HepG2 (cell line): ENCODE results near the gene ISOC2. TPM values are rescaled to one million over a fixed set of nuclear protein-coding genes. Genes with fewer than 3 reads are reported as not detected.

ENCODE experiments used
- ATF7 ChIP-seq, 2 experiments: fragments of 450-650 bp in 1 of 2; sonication (generic) in 1 of 2; formaldehyde crosslinking in 1 of 2; IDR thresholded peaks; 2 replicates each; pipeline versions ENCODE4 v1.4.0 to v1.6.1; 2016 to 2020; ENCODE audit warnings: antibody characterized with exemption in 1 of 2, mild to moderate bottlenecking in 1 of 2, missing genetic modification reagents in 1 of 2
- CEBPG ChIP-seq: IDR thresholded peaks from 2 replicates; pipeline ENCODE4 v1.6.1; 2016
- GFI1 ChIP-seq: sonication (generic); formaldehyde crosslinking; IDR thresholded peaks from 2 replicates; pipeline ENCODE4 v1.5.0; 2020; ENCODE audit warnings: missing genetic modification reagents, mild to moderate bottlenecking, borderline replicate concordance
- IKZF1 ChIP-seq: fragments of 450-650 bp; IDR thresholded peaks from 2 replicates; pipeline ENCODE4 v1.7.1; 2016
- KAT2B ChIP-seq: fragments of 150-350 bp; IDR thresholded peaks from 2 replicates; pipeline ENCODE4 v1.6.1; 2014; ENCODE audit warnings: low read depth, low read length, borderline replicate concordance
- MED8 ChIP-seq: sonication (generic); formaldehyde crosslinking; IDR thresholded peaks from 2 replicates; pipeline ENCODE4 v1.8.1; 2023; ENCODE audit warnings: mild to moderate bottlenecking, missing genetic modification reagents; ENCODE audit not compliant: insufficient replicate concordance
- PCBP2 ChIP-seq: fragments of 200-400 bp; formaldehyde crosslinking; optimal IDR thresholded peaks from 2 replicates; pipeline ENCODE3; 2018; ENCODE audit warnings: low read length, low read depth; ENCODE audit not compliant: poor library complexity, severe bottlenecking
- PITX1 ChIP-seq: sonication (generic); formaldehyde crosslinking; IDR thresholded peaks from 2 replicates; pipeline ENCODE4 v1.5.1; 2020; ENCODE audit warnings: mild to moderate bottlenecking, missing genetic modification reagents
- POLR2A ChIP-seq, 2 experiments: IDR thresholded peaks; 2 replicates each; pipeline ENCODE4 v1.6.1; 2011; ENCODE audit warnings: low read depth in 2 of 2, low read length in 2 of 2, mild to moderate bottlenecking in 1 of 2, moderate library complexity in 1 of 2; ENCODE audit not compliant: insufficient read depth in 1 of 2
- TP53 ChIP-seq: sonication (generic); formaldehyde crosslinking; conservative IDR thresholded peaks from 2 replicates; pipeline ENCODE4 v1.4.0; 2020; ENCODE audit warnings: missing genetic modification reagents
- ZNF232 ChIP-seq: sonication (generic); formaldehyde crosslinking; IDR thresholded peaks from 2 replicates; pipeline ENCODE4 v1.4.0; 2020; ENCODE audit warnings: missing genetic modification reagents, borderline replicate concordance
- ZNF510 ChIP-seq: sonication (generic); formaldehyde crosslinking; IDR thresholded peaks from 2 replicates; pipeline ENCODE4 v1.4.0; 2020; ENCODE audit warnings: low read depth, mild to moderate bottlenecking, missing genetic modification reagents
- ZNF577 ChIP-seq: sonication (generic); formaldehyde crosslinking; IDR thresholded peaks from 2 replicates; pipeline ENCODE4 v1.4.0; 2020; ENCODE audit warnings: mild to moderate bottlenecking, low read depth, missing genetic modification reagents, borderline replicate concordance
- ZNF607 ChIP-seq: sonication (generic); formaldehyde crosslinking; IDR thresholded peaks from 2 replicates; pipeline ENCODE4 v1.5.1; 2020; ENCODE audit warnings: missing genetic modification reagents, mild to moderate bottlenecking, borderline replicate concordance
- ZNF672 ChIP-seq: sonication (generic); formaldehyde crosslinking; IDR thresholded peaks from 2 replicates; pipeline ENCODE4 v1.8.1; 2022; ENCODE audit warnings: missing genetic modification reagents
- ZNF768 ChIP-seq: sonication (generic); formaldehyde crosslinking; IDR thresholded peaks from 2 replicates; pipeline ENCODE4 v1.4.0; 2020; ENCODE audit warnings: missing genetic modification reagents
- polyA plus RNA-seq, 8 experiments: library from polyadenylated mRNA; depleted of rRNA in 3 of 8; stranded (reverse) in 7 of 8; unstranded in 1 of 8; fragments of >200 nt; fragmentation: Illumina TruSeq in 4 of 8; extraction: Trizol in 4 of 8; gene quantifications; 2 replicates each; pipeline versions ENCODE4 v1.2.1 to v1.2.3, GENCODE V29; 2011 to 2016; ENCODE audit warnings: low read depth in 4 of 8, missing spikeins in 1 of 8, mixed read lengths in 1 of 8; ENCODE audit not compliant: insufficient read depth in 1 of 8
- total RNA-seq, 5 experiments: library from RNA; depleted of rRNA; stranded (reverse); fragments of >200 nt; fragmentation: Illumina TruSeq; extraction: Trizol; gene quantifications; 2 replicates each; pipeline ENCODE4 v1.2.3, GENCODE V29; 2016; ENCODE audit warnings: low read depth in 1 of 5
- TF ChIP-seq, protein P1 (sequence below): sonication (generic); formaldehyde crosslinking; IDR thresholded peaks from 2 replicates; pipeline ENCODE4 v1.4.0; 2020; ENCODE audit warnings: mild to moderate bottlenecking, missing genetic modification reagents
- TF ChIP-seq, protein P2 (sequence below): IDR thresholded peaks from 2 replicates; pipeline ENCODE4 v1.6.1; 2016; ENCODE audit warnings: low read depth, borderline replicate concordance
- TF ChIP-seq, protein P3 (sequence below): sonication (generic); formaldehyde crosslinking; conservative IDR thresholded peaks from 2 replicates; pipeline ENCODE4 v1.8.0; 2022; ENCODE audit warnings: mild to moderate bottlenecking, moderate library complexity, missing genetic modification reagents
- TF ChIP-seq, protein P4 (sequence below): sonication (generic); formaldehyde crosslinking; IDR thresholded peaks from 2 replicates; pipeline ENCODE4 v1.5.0; 2020; ENCODE audit warnings: missing genetic modification reagents
- TF ChIP-seq, protein P5 (sequence below): IDR thresholded peaks from 2 replicates; pipeline ENCODE4 v1.6.1; 2016
- TF ChIP-seq, protein P6 (sequence below): sonication (generic); formaldehyde crosslinking; IDR thresholded peaks from 2 replicates; pipeline ENCODE4 v1.5.1; 2020; ENCODE audit warnings: mild to moderate bottlenecking, moderate library complexity, missing genetic modification reagents

The ISOC2 gene
- total and polyA plus RNA-seq, 2 of the 13 experiments (the other 11 are each of a cell fraction or from before 2014, with no cell fraction given) = 76.8 to 105 TPM

DNA sequence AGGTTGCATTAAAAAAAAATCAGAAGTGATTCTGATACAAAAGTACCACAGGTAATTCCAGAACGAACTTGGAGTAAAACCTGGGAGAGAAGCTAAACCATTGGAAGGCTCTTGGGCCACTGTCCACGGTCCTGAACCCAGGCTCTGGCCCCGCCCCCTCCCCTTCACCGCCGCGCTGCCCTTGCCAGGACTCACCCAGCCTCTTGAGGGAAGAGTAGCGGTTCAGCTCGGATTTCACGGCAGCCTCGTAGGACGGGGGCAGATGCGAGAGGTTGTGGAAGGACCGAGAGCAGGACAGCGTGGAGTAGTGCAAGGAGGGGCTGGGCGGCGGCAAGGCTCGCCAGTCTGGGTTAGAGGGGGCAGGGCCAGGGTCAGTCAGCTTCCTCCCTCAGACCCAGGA, 24.0 kb downstream of the ISOC2 start (continued):
- TF ChIP-seq ZNF577 (CRISPR knock-in tag) (no peak), ATF7 (IDR thresholded peaks at IDR 0.05) (no peak), ATF7 (CRISPR knock-in tag; IDR thresholded peaks at IDR 0.05) (no peak), POLR2A (IDR thresholded peaks at IDR 0.05; ENCODE audit: insufficient read depth in 1 of 2, low read depth in 2 of 2, low read length in 2 of 2) (no peak), IKZF1 (no peak), ZNF672 (CRISPR knock-in tag) (no peak), KAT2B (no peak), GFI1 (CRISPR knock-in tag) (0 out of 2 replicates have a peak, but pooled peaks have one; percentile 21), ZNF510 (CRISPR knock-in tag) (no peak), PCBP2 (no peak), ZNF768 (CRISPR knock-in tag) (peak; percentile 20; the same call in 1 of the 2 replicates), TP53 (CRISPR knock-in tag) (no peak), ZNF607 (no peak), MED8 (CRISPR knock-in tag) (no peak), PITX1 (CRISPR knock-in tag) (0 out of 2 replicates have a peak, but pooled peaks have one; percentile 27), ZNF232 (CRISPR knock-in tag) (peak; percentile 90; the same call in 1 of the 2 replicates), CEBPG (CRISPR knock-in tag) (no peak)
- TF ChIP-seq, protein P1, sequence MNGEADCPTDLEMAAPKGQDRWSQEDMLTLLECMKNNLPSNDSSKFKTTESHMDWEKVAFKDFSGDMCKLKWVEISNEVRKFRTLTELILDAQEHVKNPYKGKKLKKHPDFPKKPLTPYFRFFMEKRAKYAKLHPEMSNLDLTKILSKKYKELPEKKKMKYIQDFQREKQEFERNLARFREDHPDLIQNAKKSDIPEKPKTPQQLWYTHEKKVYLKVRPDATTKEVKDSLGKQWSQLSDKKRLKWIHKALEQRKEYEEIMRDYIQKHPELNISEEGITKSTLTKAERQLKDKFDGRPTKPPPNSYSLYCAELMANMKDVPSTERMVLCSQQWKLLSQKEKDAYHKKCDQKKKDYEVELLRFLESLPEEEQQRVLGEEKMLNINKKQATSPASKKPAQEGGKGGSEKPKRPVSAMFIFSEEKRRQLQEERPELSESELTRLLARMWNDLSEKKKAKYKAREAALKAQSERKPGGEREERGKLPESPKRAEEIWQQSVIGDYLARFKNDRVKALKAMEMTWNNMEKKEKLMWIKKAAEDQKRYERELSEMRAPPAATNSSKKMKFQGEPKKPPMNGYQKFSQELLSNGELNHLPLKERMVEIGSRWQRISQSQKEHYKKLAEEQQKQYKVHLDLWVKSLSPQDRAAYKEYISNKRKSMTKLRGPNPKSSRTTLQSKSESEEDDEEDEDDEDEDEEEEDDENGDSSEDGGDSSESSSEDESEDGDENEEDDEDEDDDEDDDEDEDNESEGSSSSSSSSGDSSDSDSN (CRISPR knock-in tag) = no peak
- TF ChIP-seq, protein P2, sequence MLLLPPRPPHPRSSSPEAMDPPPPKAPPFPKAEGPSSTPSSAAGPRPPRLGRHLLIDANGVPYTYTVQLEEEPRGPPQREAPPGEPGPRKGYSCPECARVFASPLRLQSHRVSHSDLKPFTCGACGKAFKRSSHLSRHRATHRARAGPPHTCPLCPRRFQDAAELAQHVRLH (CRISPR knock-in tag) = peak; percentile 91; the same call in 1 of the 2 replicates
- TF ChIP-seq, protein P3, sequence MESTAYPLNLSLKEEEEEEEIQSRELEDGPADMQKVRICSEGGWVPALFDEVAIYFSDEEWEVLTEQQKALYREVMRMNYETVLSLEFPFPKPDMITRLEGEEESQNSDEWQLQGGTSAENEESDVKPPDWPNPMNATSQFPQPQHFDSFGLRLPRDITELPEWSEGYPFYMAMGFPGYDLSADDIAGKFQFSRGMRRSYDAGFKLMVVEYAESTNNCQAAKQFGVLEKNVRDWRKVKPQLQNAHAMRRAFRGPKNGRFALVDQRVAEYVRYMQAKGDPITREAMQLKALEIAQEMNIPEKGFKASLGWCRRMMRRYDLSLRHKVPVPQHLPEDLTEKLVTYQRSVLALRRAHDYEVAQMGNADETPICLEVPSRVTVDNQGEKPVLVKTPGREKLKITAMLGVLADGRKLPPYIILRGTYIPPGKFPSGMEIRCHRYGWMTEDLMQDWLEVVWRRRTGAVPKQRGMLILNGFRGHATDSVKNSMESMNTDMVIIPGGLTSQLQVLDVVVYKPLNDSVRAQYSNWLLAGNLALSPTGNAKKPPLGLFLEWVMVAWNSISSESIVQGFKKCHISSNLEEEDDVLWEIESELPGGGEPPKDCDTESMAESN = peak; percentile 57; the same call in 1 of the 2 replicates
- TF ChIP-seq, protein P4, sequence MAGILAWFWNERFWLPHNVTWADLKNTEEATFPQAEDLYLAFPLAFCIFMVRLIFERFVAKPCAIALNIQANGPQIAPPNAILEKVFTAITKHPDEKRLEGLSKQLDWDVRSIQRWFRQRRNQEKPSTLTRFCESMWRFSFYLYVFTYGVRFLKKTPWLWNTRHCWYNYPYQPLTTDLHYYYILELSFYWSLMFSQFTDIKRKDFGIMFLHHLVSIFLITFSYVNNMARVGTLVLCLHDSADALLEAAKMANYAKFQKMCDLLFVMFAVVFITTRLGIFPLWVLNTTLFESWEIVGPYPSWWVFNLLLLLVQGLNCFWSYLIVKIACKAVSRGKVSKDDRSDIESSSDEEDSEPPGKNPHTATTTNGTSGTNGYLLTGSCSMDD = no peak
- TF ChIP-seq, protein P5, sequence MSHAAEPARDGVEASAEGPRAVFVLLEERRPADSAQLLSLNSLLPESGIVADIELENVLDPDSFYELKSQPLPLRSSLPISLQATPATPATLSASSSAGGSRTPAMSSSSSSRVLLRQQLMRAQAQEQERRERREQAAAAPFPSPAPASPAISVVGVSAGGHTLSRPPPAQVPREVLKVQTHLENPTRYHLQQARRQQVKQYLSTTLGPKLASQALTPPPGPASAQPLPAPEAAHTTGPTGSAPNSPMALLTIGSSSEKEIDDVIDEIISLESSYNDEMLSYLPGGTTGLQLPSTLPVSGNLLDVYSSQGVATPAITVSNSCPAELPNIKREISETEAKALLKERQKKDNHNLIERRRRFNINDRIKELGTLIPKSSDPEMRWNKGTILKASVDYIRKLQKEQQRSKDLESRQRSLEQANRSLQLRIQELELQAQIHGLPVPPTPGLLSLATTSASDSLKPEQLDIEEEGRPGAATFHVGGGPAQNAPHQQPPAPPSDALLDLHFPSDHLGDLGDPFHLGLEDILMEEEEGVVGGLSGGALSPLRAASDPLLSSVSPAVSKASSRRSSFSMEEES (CRISPR knock-in tag) = peak; percentile 77
- TF ChIP-seq, protein P6, sequence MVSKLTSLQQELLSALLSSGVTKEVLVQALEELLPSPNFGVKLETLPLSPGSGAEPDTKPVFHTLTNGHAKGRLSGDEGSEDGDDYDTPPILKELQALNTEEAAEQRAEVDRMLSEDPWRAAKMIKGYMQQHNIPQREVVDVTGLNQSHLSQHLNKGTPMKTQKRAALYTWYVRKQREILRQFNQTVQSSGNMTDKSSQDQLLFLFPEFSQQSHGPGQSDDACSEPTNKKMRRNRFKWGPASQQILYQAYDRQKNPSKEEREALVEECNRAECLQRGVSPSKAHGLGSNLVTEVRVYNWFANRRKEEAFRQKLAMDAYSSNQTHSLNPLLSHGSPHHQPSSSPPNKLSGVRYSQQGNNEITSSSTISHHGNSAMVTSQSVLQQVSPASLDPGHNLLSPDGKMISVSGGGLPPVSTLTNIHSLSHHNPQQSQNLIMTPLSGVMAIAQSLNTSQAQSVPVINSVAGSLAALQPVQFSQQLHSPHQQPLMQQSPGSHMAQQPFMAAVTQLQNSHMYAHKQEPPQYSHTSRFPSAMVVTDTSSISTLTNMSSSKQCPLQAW = no peak
